ENCODE results near the gene YWHAG. TPM values are rescaled to one million over a fixed set of nuclear protein-coding genes. Genes with fewer than 3 reads are reported as not detected.

Gene YWHAG
- total and polyA plus RNA-seq, 2 of the 13 experiments (the other 11 are each of a cell fraction or from before 2014, with no cell fraction given): 36.9 to 67.5 TPM

DNA sequence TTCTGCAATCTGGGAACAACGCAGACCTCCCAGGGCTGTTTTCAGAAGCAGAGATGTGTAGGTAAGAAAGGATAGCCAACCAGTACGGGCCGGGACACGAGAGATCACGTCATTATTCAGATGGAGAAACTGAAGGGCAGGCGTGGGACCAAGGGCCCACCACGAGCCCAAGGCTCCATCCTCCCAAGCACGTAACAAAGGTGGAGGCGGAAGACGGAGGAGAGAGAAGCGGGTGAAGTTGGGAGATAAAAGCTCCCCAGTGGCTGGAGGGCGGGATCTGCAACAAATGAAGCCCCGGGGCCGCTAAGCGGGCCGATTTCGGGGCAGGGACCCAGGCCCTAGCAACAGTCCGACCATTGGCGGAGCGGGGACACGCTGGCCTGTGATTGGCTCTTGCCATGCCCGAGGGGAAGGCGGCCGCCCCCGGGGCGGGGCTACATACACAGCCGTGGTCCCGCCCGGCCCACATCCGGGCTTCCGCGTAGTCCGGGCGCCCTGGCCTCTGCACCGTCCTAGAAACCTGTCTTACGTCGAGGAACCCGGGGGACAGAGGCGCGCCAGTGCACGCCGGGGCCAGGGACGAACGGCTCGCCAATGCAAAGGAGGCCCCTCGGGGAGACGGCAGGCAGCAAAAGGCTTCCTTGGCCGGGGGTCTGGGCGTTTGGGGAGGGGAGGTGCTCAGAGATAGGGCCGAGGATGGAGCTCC, 40.9 kb downstream of the YWHAG start (continued):
- TF ChIP-seq, protein P1, sequence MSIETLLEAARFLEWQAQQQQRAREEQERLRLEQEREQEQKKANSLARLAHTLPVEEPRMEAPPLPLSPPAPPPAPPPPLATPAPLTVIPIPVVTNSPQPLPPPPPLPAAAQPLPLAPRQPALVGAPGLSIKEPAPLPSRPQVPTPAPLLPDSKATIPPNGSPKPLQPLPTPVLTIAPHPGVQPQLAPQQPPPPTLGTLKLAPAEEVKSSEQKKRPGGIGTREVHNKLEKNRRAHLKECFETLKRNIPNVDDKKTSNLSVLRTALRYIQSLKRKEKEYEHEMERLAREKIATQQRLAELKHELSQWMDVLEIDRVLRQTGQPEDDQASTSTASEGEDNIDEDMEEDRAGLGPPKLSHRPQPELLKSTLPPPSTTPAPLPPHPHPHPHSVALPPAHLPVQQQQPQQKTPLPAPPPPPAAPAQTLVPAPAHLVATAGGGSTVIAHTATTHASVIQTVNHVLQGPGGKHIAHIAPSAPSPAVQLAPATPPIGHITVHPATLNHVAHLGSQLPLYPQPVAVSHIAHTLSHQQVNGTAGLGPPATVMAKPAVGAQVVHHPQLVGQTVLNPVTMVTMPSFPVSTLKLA (IDR thresholded peaks at IDR 0.05): no peak
- TF ChIP-seq ZNF605 (CRISPR knock-in tag; IDR thresholded peaks at IDR 0.05): peak; percentile 78; the same call in 1 of the 2 replicates
- TF ChIP-seq, protein P2, sequence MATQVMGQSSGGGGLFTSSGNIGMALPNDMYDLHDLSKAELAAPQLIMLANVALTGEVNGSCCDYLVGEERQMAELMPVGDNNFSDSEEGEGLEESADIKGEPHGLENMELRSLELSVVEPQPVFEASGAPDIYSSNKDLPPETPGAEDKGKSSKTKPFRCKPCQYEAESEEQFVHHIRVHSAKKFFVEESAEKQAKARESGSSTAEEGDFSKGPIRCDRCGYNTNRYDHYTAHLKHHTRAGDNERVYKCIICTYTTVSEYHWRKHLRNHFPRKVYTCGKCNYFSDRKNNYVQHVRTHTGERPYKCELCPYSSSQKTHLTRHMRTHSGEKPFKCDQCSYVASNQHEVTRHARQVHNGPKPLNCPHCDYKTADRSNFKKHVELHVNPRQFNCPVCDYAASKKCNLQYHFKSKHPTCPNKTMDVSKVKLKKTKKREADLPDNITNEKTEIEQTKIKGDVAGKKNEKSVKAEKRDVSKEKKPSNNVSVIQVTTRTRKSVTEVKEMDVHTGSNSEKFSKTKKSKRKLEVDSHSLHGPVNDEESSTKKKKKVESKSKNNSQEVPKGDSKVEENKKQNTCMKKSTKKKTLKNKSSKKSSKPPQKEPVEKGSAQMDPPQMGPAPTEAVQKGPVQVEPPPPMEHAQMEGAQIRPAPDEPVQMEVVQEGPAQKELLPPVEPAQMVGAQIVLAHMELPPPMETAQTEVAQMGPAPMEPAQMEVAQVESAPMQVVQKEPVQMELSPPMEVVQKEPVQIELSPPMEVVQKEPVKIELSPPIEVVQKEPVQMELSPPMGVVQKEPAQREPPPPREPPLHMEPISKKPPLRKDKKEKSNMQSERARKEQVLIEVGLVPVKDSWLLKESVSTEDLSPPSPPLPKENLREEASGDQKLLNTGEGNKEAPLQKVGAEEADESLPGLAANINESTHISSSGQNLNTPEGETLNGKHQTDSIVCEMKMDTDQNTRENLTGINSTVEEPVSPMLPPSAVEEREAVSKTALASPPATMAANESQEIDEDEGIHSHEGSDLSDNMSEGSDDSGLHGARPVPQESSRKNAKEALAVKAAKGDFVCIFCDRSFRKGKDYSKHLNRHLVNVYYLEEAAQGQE (IDR thresholded peaks at IDR 0.05; ENCODE audit: borderline replicate concordance in 1 of 2, low read depth in 1 of 2, low read length in 2 of 2): no peak
- no peak for TF ChIP-seq RBAK (CRISPR knock-in tag; IDR thresholded peaks at IDR 0.05)
- TF ChIP-seq, protein P3, sequence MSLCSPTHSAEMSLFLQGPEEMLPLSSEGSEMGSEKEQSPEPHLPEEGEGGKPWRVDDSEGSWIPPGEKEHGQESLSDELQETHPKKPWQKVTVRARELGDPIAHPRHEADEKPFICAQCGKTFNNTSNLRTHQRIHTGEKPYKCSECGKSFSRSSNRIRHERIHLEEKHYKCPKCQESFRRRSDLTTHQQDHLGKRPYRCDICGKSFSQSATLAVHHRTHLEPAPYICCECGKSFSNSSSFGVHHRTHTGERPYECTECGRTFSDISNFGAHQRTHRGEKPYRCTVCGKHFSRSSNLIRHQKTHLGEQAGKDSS (CRISPR knock-in tag; IDR thresholded peaks at IDR 0.05; ENCODE audit: borderline replicate concordance, low read depth): peak; percentile 79; the same call in 1 of the 2 replicates
- TF ChIP-seq RFXANK (CRISPR knock-in tag; IDR thresholded peaks at IDR 0.05): peak; percentile 99
- TF ChIP-seq ZNF430 (CRISPR knock-in tag; IDR thresholded peaks at IDR 0.05): peak; percentile 85; the same call in 1 of the 2 replicates
- TF ChIP-seq RBM22 (optimal IDR thresholded peaks at IDR 0.05; ENCODE audit: low read length): no peak
- 0 out of 2 replicates have a peak, but pooled peaks have one; percentile 20 for TF ChIP-seq ZBTB3 (CRISPR knock-in tag; IDR thresholded peaks at IDR 0.05; ENCODE audit: borderline replicate concordance, low read depth)
- TF ChIP-seq ELF3 (CRISPR knock-in tag; IDR thresholded peaks at IDR 0.05): peak; percentile 60; the same call in 1 of the 2 replicates
- TF ChIP-seq ZNF776 (CRISPR knock-in tag; IDR thresholded peaks at IDR 0.05): peak; percentile 56; the same call in 1 of the 2 replicates
- peak; percentile 81 for TF ChIP-seq SP4 (CRISPR knock-in tag; IDR thresholded peaks at IDR 0.05)
- TF ChIP-seq GATAD2A (CRISPR knock-in tag; IDR thresholded peaks at IDR 0.05): peak; percentile 21; the same call in 1 of the 2 replicates
- peak; percentile 26 for TF ChIP-seq HNRNPK (IDR thresholded peaks at IDR 0.05; ENCODE audit: low read depth, low read length, poor library complexity, severe bottlenecking)
- peak; percentile 94 for TF ChIP-seq NFYC (CRISPR knock-in tag; IDR thresholded peaks at IDR 0.05)
- TF ChIP-seq ETV5 (CRISPR knock-in tag; IDR thresholded peaks at IDR 0.05; ENCODE audit: borderline replicate concordance): peak; percentile 71; the same call in 1 of the 2 replicates
- TF ChIP-seq PHB2 (IDR thresholded peaks at IDR 0.05; ENCODE audit: partially characterized antibody): no peak
- TF ChIP-seq ZNF775 (CRISPR knock-in tag; IDR thresholded peaks at IDR 0.05; ENCODE audit: borderline replicate concordance): peak; percentile 97; the same call in 1 of the 2 replicates
- no peak for TF ChIP-seq ZSCAN12 (CRISPR knock-in tag; IDR thresholded peaks at IDR 0.05)
- TF ChIP-seq, protein P4, sequence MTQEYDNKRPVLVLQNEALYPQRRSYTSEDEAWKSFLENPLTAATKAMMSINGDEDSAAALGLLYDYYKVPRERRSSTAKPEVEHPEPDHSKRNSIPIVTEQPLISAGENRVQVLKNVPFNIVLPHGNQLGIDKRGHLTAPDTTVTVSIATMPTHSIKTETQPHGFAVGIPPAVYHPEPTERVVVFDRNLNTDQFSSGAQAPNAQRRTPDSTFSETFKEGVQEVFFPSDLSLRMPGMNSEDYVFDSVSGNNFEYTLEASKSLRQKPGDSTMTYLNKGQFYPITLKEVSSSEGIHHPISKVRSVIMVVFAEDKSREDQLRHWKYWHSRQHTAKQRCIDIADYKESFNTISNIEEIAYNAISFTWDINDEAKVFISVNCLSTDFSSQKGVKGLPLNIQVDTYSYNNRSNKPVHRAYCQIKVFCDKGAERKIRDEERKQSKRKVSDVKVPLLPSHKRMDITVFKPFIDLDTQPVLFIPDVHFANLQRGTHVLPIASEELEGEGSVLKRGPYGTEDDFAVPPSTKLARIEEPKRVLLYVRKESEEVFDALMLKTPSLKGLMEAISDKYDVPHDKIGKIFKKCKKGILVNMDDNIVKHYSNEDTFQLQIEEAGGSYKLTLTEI (CRISPR knock-in tag; conservative IDR thresholded peaks at IDR 0.05): no peak
- peak; percentile 74; the same call in 1 of the 2 replicates for TF ChIP-seq SRY (CRISPR knock-in tag; IDR thresholded peaks at IDR 0.05)
